NCI-H510A (cell line): Measurements from ENCODE around the gene OTUD3.
"Not testable (repeated sequence)": the region's sequence is repeated elsewhere in the genome, so short reads cannot be mapped to it uniquely, and the experiment has no call there.

ENCODE experiments used
- DNase-seq: peaks from one replicate; lab custom pipeline; 2025; lab: John Stamatoyannopoulos, UW

Gene OTUD3

GRCh38 chr1:19882111-19883071, at the start of gene OTUD3:
Gene OTUD3 (plus strand): TSS chr1:19882395. CDS start chr1:19882514, 119 bp downstream.
- peak; percentile 100 for DNase-seq

- DNase-seq: no peak
These were observed 46.6 kb upstream of the OTUD3 start for GRCh38 chr1:19835578-19835977.

- DNase-seq: no peak
These were observed 44.3 kb upstream of the OTUD3 start for GRCh38 chr1:19837866-19838265.

- no peak for DNase-seq
These were observed 42.0 kb upstream of the OTUD3 start for GRCh38 chr1:19840228-19840627.

- no peak for DNase-seq
These were observed 37.3 kb upstream of the OTUD3 start for GRCh38 chr1:19844731-19845495.

- no peak for DNase-seq
These were observed 36.6 kb upstream of the OTUD3 start for GRCh38 chr1:19845555-19845954.

GRCh38 chr1:19846338-19846737, 35.9 kb upstream of the OTUD3 start:
- DNase-seq: no peak

- not testable (repeated sequence) for DNase-seq
These were observed 34.9 kb upstream of the OTUD3 start for GRCh38 chr1:19847334-19847733.

- DNase-seq: not testable (repeated sequence)
These were observed 32.9 kb upstream of the OTUD3 start for GRCh38 chr1:19849307-19849706.

GRCh38 chr1:19850214-19850613, 32.0 kb upstream of the OTUD3 start:
- no peak for DNase-seq

- no peak for DNase-seq
These were observed 30.2 kb upstream of the OTUD3 start for GRCh38 chr1:19852036-19852435.

GRCh38 chr1:19854866-19855265, 27.3 kb upstream of the OTUD3 start:
- DNase-seq: no peak

GRCh38 chr1:19858893-19859292, 23.3 kb upstream of the OTUD3 start:
- no peak for DNase-seq

- DNase-seq: no peak
These were observed 22.3 kb upstream of the OTUD3 start for GRCh38 chr1:19859876-19860275.

GRCh38 chr1:19860418-19860817, 21.8 kb upstream of the OTUD3 start:
- DNase-seq: peak; percentile 58

- no peak for DNase-seq
These were observed 21.2 kb upstream of the OTUD3 start for GRCh38 chr1:19861034-19861433.

- no peak for DNase-seq
These were observed 20.2 kb upstream of the OTUD3 start for GRCh38 chr1:19861842-19862530.

GRCh38 chr1:19862944-19863343, 19.3 kb upstream of the OTUD3 start:
- DNase-seq: no peak

- no peak for DNase-seq
These were observed 17.5 kb upstream of the OTUD3 start for GRCh38 chr1:19864570-19865160.

GRCh38 chr1:19866029-19866428, 16.2 kb upstream of the OTUD3 start:
- DNase-seq: no peak

- DNase-seq: no peak
These were observed 15.4 kb upstream of the OTUD3 start for GRCh38 chr1:19866758-19867157.

GRCh38 chr1:19868575-19868974, 13.6 kb upstream of the OTUD3 start:
- not testable (repeated sequence) for DNase-seq
